Measurements from ENCODE around the gene TEK. TPM values are rescaled to one million over a fixed set of nuclear protein-coding genes. Genes with fewer than 3 reads are reported as not detected.

TEK gene
- total and polyA plus RNA-seq, 7 experiments from 2014 or later, result not detected

DNA sequence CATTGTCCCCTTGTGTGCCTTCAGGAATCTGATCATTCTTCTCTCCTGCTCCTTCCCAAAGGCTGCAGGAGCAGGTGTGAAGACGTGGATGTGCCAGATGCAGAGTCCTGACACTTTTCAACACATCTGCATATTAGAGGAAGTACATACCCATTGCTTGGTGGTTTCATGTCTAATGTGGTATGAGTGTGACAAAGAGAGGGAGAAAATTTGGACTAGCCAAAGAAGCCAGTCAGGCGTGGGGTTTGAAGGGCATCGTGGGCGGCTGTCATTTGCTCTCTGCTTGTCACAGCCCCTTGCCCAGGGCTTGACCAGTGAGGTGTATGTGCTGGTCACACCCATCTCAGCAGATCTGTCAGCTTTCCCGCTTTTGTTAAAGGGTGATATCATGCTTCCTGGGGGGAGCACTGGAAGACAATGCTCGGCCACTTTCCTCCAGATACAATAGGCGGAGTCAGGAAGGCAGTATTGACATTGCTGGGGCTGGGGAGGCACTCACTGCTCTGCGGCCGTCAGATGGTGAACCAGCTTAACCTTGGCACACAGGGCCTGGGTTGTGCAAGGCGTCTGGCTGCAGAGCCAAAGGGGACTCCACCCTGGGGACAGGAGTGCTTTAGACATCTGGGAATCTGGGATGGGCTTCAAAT is 8.6 kb downstream of the TEK start:
- ChIA-PET CTCF (no interaction called here), POLR2A (no interaction called here)
- DNase-seq (no peak), ATAC-seq (no peak)
- H3K4me1 Mint-ChIP-seq, result no peaks in the 10 kb centered on the region
- Histone ChIP-seq H3K36me3 (ENCODE audit: control insufficient read depth in 2 of 3, insufficient read depth in 3 of 3, low read length in 3 of 3) (no peaks in the 10 kb centered on the region), H3K27me3 (ENCODE audit: control insufficient read depth in 2 of 2, insufficient read depth in 2 of 2, low read length in 2 of 2) (no peaks in the 10 kb centered on the region), H3K27ac (ENCODE audit: low read depth, low read length) (no peak overlapping the region), H3K4me3 (ENCODE audit: low read length) (no peak overlapping the region), H3K4me1 (ENCODE audit: control insufficient read depth in 2 of 2, insufficient read depth in 2 of 2, low read length in 2 of 2) (no peaks in the 10 kb centered on the region), H3K9me3 (ENCODE audit: control insufficient read depth in 2 of 3, low read length in 3 of 3) (no peaks in the 10 kb centered on the region)
- peaks cover 0 to 14% (median 13%) of the 10 kb centered on the region in 5 donors for H3K27me3 Mint-ChIP-seq
- H3K9me3 Mint-ChIP-seq, result peaks cover 0 to 4% (median 0%) of the 10 kb centered on the region in 11 donors
- intact Hi-C loops (cut with micrococcal nuclease), result no loop called here
- H3K27ac Mint-ChIP-seq, result no peak overlapping the region
- H3K4me3 Mint-ChIP-seq, result no peak overlapping the region
- no peaks in the 10 kb centered on the region for H3K36me3 Mint-ChIP-seq

DNA sequence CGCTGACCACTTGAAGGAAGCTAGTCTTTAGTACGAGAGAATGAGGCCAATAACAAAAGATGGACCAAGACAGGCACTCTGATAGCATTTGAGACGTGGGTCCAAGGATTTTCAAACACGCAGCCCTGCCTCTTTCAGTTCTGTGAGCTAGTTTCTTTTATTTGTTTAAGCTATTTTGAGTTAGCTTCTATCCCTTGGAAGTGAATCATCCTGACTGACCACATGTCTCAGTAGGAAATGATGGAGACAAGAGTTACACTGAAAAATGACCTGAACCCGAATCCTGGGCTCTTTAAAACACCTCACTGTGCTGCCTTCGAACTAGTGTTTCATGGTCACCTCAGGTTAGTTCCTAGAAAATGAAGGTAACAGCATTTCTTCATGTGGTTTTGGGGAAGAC is 9.9 kb downstream of the TEK start:
- ChIA-PET CTCF (interaction anchor here (0.5 kb wide), 1 partner anchor 33 kb away, joined by 4 read pairs; no protein-coding TSS in a partner anchor), POLR2A (no interaction called here)
- H3K27me3 Mint-ChIP-seq, result peaks cover 0 to 17% (median 11%) of the 10 kb centered on the region in 5 donors
- H3K36me3 Mint-ChIP-seq, result no peaks in the 10 kb centered on the region
- H3K4me3 Mint-ChIP-seq, result no peak overlapping the region
- no peak for DNase-seq
- intact Hi-C loops (cut with micrococcal nuclease), result no loop called here
- no peaks in the 10 kb centered on the region for H3K4me1 Mint-ChIP-seq
- Histone ChIP-seq H3K27ac (ENCODE audit: low read depth, low read length) (no peak overlapping the region), H3K4me1 (ENCODE audit: control insufficient read depth in 2 of 2, insufficient read depth in 2 of 2, low read length in 2 of 2) (no peaks in the 10 kb centered on the region), H3K9me3 (ENCODE audit: control insufficient read depth in 2 of 3, low read length in 3 of 3) (no peaks in the 10 kb centered on the region), H3K36me3 (ENCODE audit: control insufficient read depth in 2 of 3, insufficient read depth in 3 of 3, low read length in 3 of 3) (no peaks in the 10 kb centered on the region), H3K27me3 (ENCODE audit: control insufficient read depth in 2 of 2, insufficient read depth in 2 of 2, low read length in 2 of 2) (no peaks in the 10 kb centered on the region), H3K4me3 (ENCODE audit: low read length) (no peak overlapping the region)
- H3K9me3 Mint-ChIP-seq, result peaks cover 0 to 4% (median 0%) of the 10 kb centered on the region in 11 donors
- no peak for ATAC-seq
- no peak overlapping the region for H3K27ac Mint-ChIP-seq

DNA sequence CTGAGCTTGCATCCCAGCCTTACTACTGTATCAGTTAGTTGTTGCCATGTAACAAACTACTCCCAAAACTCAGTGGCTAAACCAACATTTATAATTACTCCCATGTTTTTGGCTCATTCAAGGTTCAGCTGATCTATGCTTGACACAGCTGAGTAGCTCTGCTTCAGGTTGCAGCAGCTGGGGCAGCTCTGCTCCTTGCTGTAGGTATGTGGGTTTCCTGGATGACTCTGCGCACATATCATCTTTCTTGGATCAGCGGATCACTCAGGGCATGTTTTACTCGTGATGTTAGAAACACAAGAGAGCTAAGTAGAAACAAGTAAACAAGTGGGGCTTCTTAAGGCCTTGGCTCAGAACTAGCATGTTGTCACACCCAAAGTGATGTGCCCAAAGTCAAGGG is 15.1 kb downstream of the TEK start:
- no peak overlapping the region for H3K4me3 Mint-ChIP-seq
- no peak overlapping the region for H3K27ac ChIP-seq (ENCODE audit: low read depth, low read length)
- no peaks in the 10 kb centered on the region for H3K36me3 ChIP-seq (ENCODE audit: control insufficient read depth in 2 of 3, insufficient read depth in 3 of 3, low read length in 3 of 3)
- ATAC-seq (no peak), DNase-seq (no peak)
- peaks cover 2 to 26% (median 11%) of the 10 kb centered on the region in 5 donors for H3K27me3 Mint-ChIP-seq
- POLR2A ChIA-PET, result no interaction called here
- H3K4me1 Mint-ChIP-seq, result no peaks in the 10 kb centered on the region
- H3K4me3 ChIP-seq (ENCODE audit: low read length), result no peak overlapping the region
- H3K27me3 ChIP-seq (ENCODE audit: control insufficient read depth in 2 of 2, insufficient read depth in 2 of 2, low read length in 2 of 2), result no peaks in the 10 kb centered on the region
- peaks cover 0 to 3% (median 0%) of the 10 kb centered on the region in 11 donors for H3K9me3 Mint-ChIP-seq
- H3K9me3 ChIP-seq (ENCODE audit: control insufficient read depth in 2 of 3, low read length in 3 of 3), result no peaks in the 10 kb centered on the region
- intact Hi-C loops (cut with micrococcal nuclease), result no loop called here
- no peaks in the 10 kb centered on the region for H3K36me3 Mint-ChIP-seq
- H3K4me1 ChIP-seq (ENCODE audit: control insufficient read depth in 2 of 2, insufficient read depth in 2 of 2, low read length in 2 of 2), result no peaks in the 10 kb centered on the region
- CTCF ChIA-PET, result no interaction called here
- H3K27ac Mint-ChIP-seq, result no peak overlapping the region

DNA sequence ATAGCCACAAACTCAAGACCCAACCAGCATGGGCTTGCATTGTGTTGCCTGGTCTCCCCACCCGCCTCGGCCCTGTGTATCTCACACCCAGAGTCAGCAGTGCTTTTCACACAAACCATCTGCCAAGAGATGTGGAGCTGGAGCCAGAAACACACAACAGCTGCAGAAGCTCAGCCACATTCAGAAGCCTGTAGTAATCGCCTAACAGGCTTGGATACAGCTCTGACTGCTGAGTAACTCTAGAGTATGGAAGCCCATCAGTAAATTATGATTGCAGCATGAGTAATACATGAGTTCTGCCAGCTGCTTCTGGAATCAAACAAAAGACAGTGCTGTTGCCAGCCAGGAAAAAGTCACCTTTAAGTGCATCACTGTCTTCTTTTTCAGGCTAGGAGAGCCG is 16.0 kb downstream of the TEK start:
- no peak overlapping the region for H3K27ac ChIP-seq (ENCODE audit: low read depth, low read length)
- H3K4me1 Mint-ChIP-seq, result no peaks in the 10 kb centered on the region
- no peaks in the 10 kb centered on the region for H3K27me3 ChIP-seq (ENCODE audit: control insufficient read depth in 2 of 2, insufficient read depth in 2 of 2, low read length in 2 of 2)
- intact Hi-C loops (cut with micrococcal nuclease), result no loop called here
- H3K9me3 Mint-ChIP-seq, result peaks cover 0 to 3% (median 0%) of the 10 kb centered on the region in 11 donors
- no peak overlapping the region for H3K27ac Mint-ChIP-seq
- H3K36me3 ChIP-seq (ENCODE audit: control insufficient read depth in 2 of 3, insufficient read depth in 3 of 3, low read length in 3 of 3), result no peaks in the 10 kb centered on the region
- H3K4me3 Mint-ChIP-seq, result no peak overlapping the region
- no peaks in the 10 kb centered on the region for H3K4me1 ChIP-seq (ENCODE audit: control insufficient read depth in 2 of 2, insufficient read depth in 2 of 2, low read length in 2 of 2)
- ChIA-PET CTCF (no interaction called here), POLR2A (no interaction called here)
- no peak overlapping the region for H3K4me3 ChIP-seq (ENCODE audit: low read length)
- H3K27me3 Mint-ChIP-seq, result peaks cover 2 to 26% (median 14%) of the 10 kb centered on the region in 5 donors
- H3K9me3 ChIP-seq (ENCODE audit: control insufficient read depth in 2 of 3, low read length in 3 of 3), result no peaks in the 10 kb centered on the region
- ATAC-seq, result no peak
- no peak for DNase-seq
- H3K36me3 Mint-ChIP-seq, result no peaks in the 10 kb centered on the region

DNA sequence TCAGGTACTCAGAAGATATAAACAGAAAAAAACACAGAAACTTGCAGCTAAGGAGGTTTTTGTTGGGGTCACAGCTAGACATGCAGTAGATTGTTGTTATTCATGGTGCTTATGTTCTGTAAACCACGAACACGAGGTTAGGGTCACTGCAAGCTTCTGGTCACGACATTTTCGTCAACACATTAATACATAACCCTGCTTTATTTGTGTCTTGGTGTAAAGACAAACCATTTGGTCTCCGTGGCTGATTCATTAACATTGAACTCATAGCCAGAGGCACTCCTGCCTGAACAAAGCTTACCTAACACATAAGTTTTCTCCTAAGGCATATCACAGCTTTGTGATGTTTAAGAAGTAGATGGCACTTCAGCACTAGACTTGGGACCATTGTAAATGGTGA is 16.9 kb downstream of the TEK start:
- ChIA-PET POLR2A (no interaction called here), CTCF (no interaction called here)
- no peaks in the 10 kb centered on the region for H3K27me3 ChIP-seq (ENCODE audit: control insufficient read depth in 2 of 2, insufficient read depth in 2 of 2, low read length in 2 of 2)
- Mint-ChIP-seq H3K4me3 (no peak overlapping the region), H3K36me3 (no peaks in the 10 kb centered on the region), H3K27me3 (peaks cover 2 to 33% (median 14%) of the 10 kb centered on the region in 5 donors), H3K4me1 (no peaks in the 10 kb centered on the region), H3K9me3 (peaks cover 0 to 3% (median 0%) of the 10 kb centered on the region in 11 donors), H3K27ac (no peak overlapping the region)
- H3K4me1 ChIP-seq (ENCODE audit: control insufficient read depth in 2 of 2, insufficient read depth in 2 of 2, low read length in 2 of 2), result no peaks in the 10 kb centered on the region
- DNase-seq (no peak), ATAC-seq (no peak)
- H3K36me3 ChIP-seq (ENCODE audit: control insufficient read depth in 2 of 3, insufficient read depth in 3 of 3, low read length in 3 of 3), result no peaks in the 10 kb centered on the region
- H3K9me3 ChIP-seq (ENCODE audit: control insufficient read depth in 2 of 3, low read length in 3 of 3), result no peaks in the 10 kb centered on the region
- intact Hi-C loops (cut with micrococcal nuclease), result no loop called here
- no peak overlapping the region for H3K27ac ChIP-seq (ENCODE audit: low read depth, low read length)
- no peak overlapping the region for H3K4me3 ChIP-seq (ENCODE audit: low read length)

DNA sequence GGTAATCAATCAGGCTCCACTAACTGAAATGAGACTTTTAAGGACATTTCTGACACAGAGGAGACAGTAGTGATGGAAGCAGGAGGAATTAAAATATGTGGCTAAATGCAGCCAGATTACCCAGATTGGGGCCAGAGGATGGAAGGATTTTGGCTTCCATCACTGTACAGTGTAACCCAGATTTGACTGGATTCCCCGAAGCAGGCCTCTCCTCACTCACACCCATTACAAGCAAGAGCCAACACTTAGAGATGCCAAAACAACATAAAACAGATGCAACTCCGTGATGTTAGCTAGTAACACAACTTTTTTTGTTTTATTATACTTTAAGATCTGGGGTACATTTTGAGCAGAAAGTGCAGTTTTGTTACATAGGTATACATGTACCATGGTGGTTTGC is 17.6 kb downstream of the TEK start:
- H3K27me3 ChIP-seq (ENCODE audit: control insufficient read depth in 2 of 2, insufficient read depth in 2 of 2, low read length in 2 of 2), result no peaks in the 10 kb centered on the region
- intact Hi-C loops (cut with micrococcal nuclease), result no loop called here
- no peak overlapping the region for H3K27ac Mint-ChIP-seq
- ATAC-seq (no peak), DNase-seq (no peak)
- H3K27me3 Mint-ChIP-seq, result peaks cover 2 to 33% (median 14%) of the 10 kb centered on the region in 5 donors
- H3K36me3 Mint-ChIP-seq, result no peaks in the 10 kb centered on the region
- POLR2A ChIA-PET, result no interaction called here
- no peaks in the 10 kb centered on the region for H3K9me3 ChIP-seq (ENCODE audit: control insufficient read depth in 2 of 3, low read length in 3 of 3)
- no peak overlapping the region for H3K27ac ChIP-seq (ENCODE audit: low read depth, low read length)
- H3K9me3 Mint-ChIP-seq, result peaks cover 0 to 3% (median 0%) of the 10 kb centered on the region in 11 donors
- no peak overlapping the region for H3K4me3 ChIP-seq (ENCODE audit: low read length)
- H3K4me1 Mint-ChIP-seq, result no peaks in the 10 kb centered on the region
- no peaks in the 10 kb centered on the region for H3K36me3 ChIP-seq (ENCODE audit: control insufficient read depth in 2 of 3, insufficient read depth in 3 of 3, low read length in 3 of 3)
- no peaks in the 10 kb centered on the region for H3K4me1 ChIP-seq (ENCODE audit: control insufficient read depth in 2 of 2, insufficient read depth in 2 of 2, low read length in 2 of 2)
- CTCF ChIA-PET, result no interaction called here
- H3K4me3 Mint-ChIP-seq, result no peak overlapping the region

DNA sequence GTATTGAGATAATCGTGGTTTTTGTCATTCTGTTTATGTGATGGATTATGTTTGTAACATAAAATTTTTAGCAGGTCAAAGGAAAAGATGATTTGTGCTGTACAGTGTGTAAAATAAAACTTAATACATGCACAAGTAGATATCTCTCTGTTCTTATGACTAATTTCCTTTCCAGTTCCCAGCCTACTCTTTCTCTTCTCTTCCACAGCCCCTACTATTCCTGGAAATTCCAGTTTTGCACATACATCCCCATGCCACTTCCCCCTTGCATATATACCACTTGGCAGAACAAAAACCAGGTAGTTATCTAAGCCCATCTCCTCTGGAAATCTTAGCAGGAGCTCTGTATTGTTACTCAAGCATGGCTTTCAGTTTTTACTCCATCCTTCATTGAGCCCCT is 20.2 kb downstream of the TEK start:
- Mint-ChIP-seq H3K9me3 (no peaks in the 10 kb centered on the region), H3K27me3 (peaks cover 2 to 27% (median 5%) of the 10 kb centered on the region in 5 donors), H3K4me1 (no peaks in the 10 kb centered on the region), H3K27ac (no peak overlapping the region), H3K36me3 (no peaks in the 10 kb centered on the region), H3K4me3 (no peak overlapping the region)
- intact Hi-C loops (cut with micrococcal nuclease), result no loop called here
- no peaks in the 10 kb centered on the region for H3K27me3 ChIP-seq (ENCODE audit: control insufficient read depth in 2 of 2, insufficient read depth in 2 of 2, low read length in 2 of 2)
- H3K4me3 ChIP-seq (ENCODE audit: low read length), result no peak overlapping the region
- ATAC-seq, result no peak
- no peaks in the 10 kb centered on the region for H3K4me1 ChIP-seq (ENCODE audit: control insufficient read depth in 2 of 2, insufficient read depth in 2 of 2, low read length in 2 of 2)
- ChIA-PET POLR2A (no interaction called here), CTCF (no interaction called here)
- H3K27ac ChIP-seq (ENCODE audit: low read depth, low read length), result no peak overlapping the region
- H3K9me3 ChIP-seq (ENCODE audit: control insufficient read depth in 2 of 3, low read length in 3 of 3), result no peaks in the 10 kb centered on the region
- no peaks in the 10 kb centered on the region for H3K36me3 ChIP-seq (ENCODE audit: control insufficient read depth in 2 of 3, insufficient read depth in 3 of 3, low read length in 3 of 3)
- no peak for DNase-seq
